Ectodermal cell (in vitro differentiated cells): ENCODE data around the gene DSG3.
"Not testable (repeated sequence)": the region's sequence is repeated elsewhere in the genome, so short reads cannot be mapped to it uniquely, and the experiment has no call there.

Experiments used
- H3K27ac ChIP-seq: 2 replicates; pipeline ENCODE4 v1.7.0; 2013; ENCODE audit warnings: mild to moderate bottlenecking, low read depth, low read length; ENCODE audit not compliant: insufficient read depth, poor library complexity, severe bottlenecking
- H3K27me3 ChIP-seq: 2 replicates; pipeline ENCODE4 v1.7.0; 2013; ENCODE audit warnings: mild to moderate bottlenecking, low read length; ENCODE audit not compliant: insufficient read depth, control insufficient read depth, poor library complexity, severe bottlenecking
- H3K36me3 ChIP-seq: one replicate; pipeline ENCODE4 v1.7.0; 2013; ENCODE audit warnings: low read length; ENCODE audit not compliant: control insufficient read depth, insufficient read depth
- H3K4me1 ChIP-seq: one replicate; pipeline ENCODE4 v1.7.0; 2013; ENCODE audit warnings: low read length; ENCODE audit not compliant: control insufficient read depth, insufficient read depth
- H3K4me3 ChIP-seq: 2 replicates; pipeline ENCODE4 v1.7.0; 2013; ENCODE audit warnings: low read depth, low read length, control low read depth; ENCODE audit not compliant: insufficient read depth
- H3K9me3 ChIP-seq: 2 replicates; pipeline ENCODE4 v1.7.0; 2013; ENCODE audit warnings: mild to moderate bottlenecking, low read length, moderate library complexity; ENCODE audit not compliant: control insufficient read depth
- WGBS, 2 experiments: methylation state at CpG; one replicate each; pipeline ENCODE4 v1.1.7; 2013; ENCODE audit warnings: missing lambda C conversion rate in 2 of 2; 5-methylcytosine and 5-hydroxymethylcytosine counted together

Gene DSG3

GRCh38 chr18:31497836-31498573, 50.5 kb downstream of the DSG3 start, which contains the start of gene DSG2:
TSS of gene DSG2 (plus strand) at chr18:31498177. CDS start at chr18:31498252, 75 bp downstream.
- 0% methylated on average over 79 of the region's 79 CpGs for WGBS, 2 experiments
- H3K27ac ChIP-seq, result peak within 1 kb of the TSS; percentile 50
- H3K9me3 ChIP-seq, result no peaks in the 10 kb centered on the region

GRCh38 chr18:31498574-31499524, 51.3 kb downstream of the DSG3 start:
- H3K4me1 ChIP-seq, result peaks cover 8% of the 10 kb centered on the region
- peak overlapping the region; percentile 95 for H3K4me3 ChIP-seq
- WGBS, 2 experiments, result 3 to 5% methylated on average over 21 of the region's 22 CpGs
- H3K36me3 ChIP-seq, result no peaks in the 10 kb centered on the region
- H3K9me3 ChIP-seq, result no peaks in the 10 kb centered on the region
- H3K27ac ChIP-seq, result no peak overlapping the region
- peaks cover 28% of the 10 kb centered on the region for H3K27me3 ChIP-seq

More at GRCh38 chr18:31497836-31498573, 50.5 kb downstream of the DSG3 start, which contains the start of gene DSG2:
- Histone ChIP-seq H3K27me3 (peaks cover 28% of the 10 kb centered on the region), H3K4me1 (peaks cover 8% of the 10 kb centered on the region), H3K36me3 (no peaks in the 10 kb centered on the region), H3K4me3 (peak within 1 kb of the TSS; percentile 95)

- Histone ChIP-seq H3K27me3 (peaks cover 28% of the 10 kb centered on the region), H3K9me3 (no peaks in the 10 kb centered on the region), H3K27ac (no peak overlapping the region), H3K4me3 (no peak overlapping the region), H3K36me3 (no peaks in the 10 kb centered on the region), H3K4me1 (peaks cover 8% of the 10 kb centered on the region)
- 74 to 75% methylated on average over 6 of the region's 6 CpGs for WGBS, 2 experiments
These were observed 52.6 kb downstream of the DSG3 start for GRCh38 chr18:31500051-31500688.

- peaks cover 8% of the 10 kb centered on the region for H3K4me1 ChIP-seq
- peaks cover 7% of the 10 kb centered on the region for H3K27me3 ChIP-seq
- no peaks in the 10 kb centered on the region for H3K36me3 ChIP-seq
- H3K4me3 ChIP-seq, result no peak overlapping the region
- H3K27ac ChIP-seq, result no peak overlapping the region
- H3K9me3 ChIP-seq, result no peaks in the 10 kb centered on the region
- WGBS, 2 experiments, result 96 to 97% methylated on average over 4 of the region's 4 CpGs
These were observed 55.5 kb downstream of the DSG3 start for GRCh38 chr18:31503011-31503410.

GRCh38 chr18:31504455-31505147, 57.1 kb downstream of the DSG3 start:
- no peaks in the 10 kb centered on the region for H3K27me3 ChIP-seq
- WGBS, 2 experiments, result 93% methylated on average over 10 of the region's 10 CpGs
- peaks cover 8% of the 10 kb centered on the region for H3K4me1 ChIP-seq
- H3K36me3 ChIP-seq, result no peaks in the 10 kb centered on the region
- H3K4me3 ChIP-seq, result no peak overlapping the region
- H3K9me3 ChIP-seq, result no peaks in the 10 kb centered on the region
- no peak overlapping the region for H3K27ac ChIP-seq

GRCh38 chr18:31505156-31505555, 57.6 kb downstream of the DSG3 start:
- 92 to 95% methylated on average over 6 of the region's 6 CpGs for whole genome bisulfite sequencing, 2 experiments
- Histone ChIP-seq H3K27ac (no peak overlapping the region), H3K4me3 (no peak overlapping the region), H3K27me3 (no peaks in the 10 kb centered on the region), H3K4me1 (peaks cover 4% of the 10 kb centered on the region), H3K9me3 (no peaks in the 10 kb centered on the region), H3K36me3 (no peaks in the 10 kb centered on the region)

GRCh38 chr18:31506024-31506742, 58.6 kb downstream of the DSG3 start:
- no peaks in the 10 kb centered on the region for H3K9me3 ChIP-seq
- H3K36me3 ChIP-seq, result no peaks in the 10 kb centered on the region
- WGBS, 2 experiments, result 90% methylated on average over 5 of the region's 5 CpGs
- no peaks in the 10 kb centered on the region for H3K27me3 ChIP-seq
- no peak overlapping the region for H3K27ac ChIP-seq
- H3K4me1 ChIP-seq, result no peaks in the 10 kb centered on the region
- no peak overlapping the region for H3K4me3 ChIP-seq

- not testable (repeated sequence) for H3K4me3 ChIP-seq, H3K4me1 ChIP-seq, H3K9me3 ChIP-seq, H3K27ac ChIP-seq, H3K27me3 ChIP-seq, H3K36me3 ChIP-seq
- 92 to 100% methylated on average over 1 of the region's 2 CpGs for whole genome bisulfite sequencing, 2 experiments
These were observed 59.6 kb downstream of the DSG3 start for GRCh38 chr18:31507124-31507523.

- H3K4me1 ChIP-seq, result no peaks in the 10 kb centered on the region
- 100% methylated on average over 1 of the region's 1 CpG for WGBS, 2 experiments
- H3K9me3 ChIP-seq, result no peaks in the 10 kb centered on the region
- no peaks in the 10 kb centered on the region for H3K36me3 ChIP-seq
- H3K4me3 ChIP-seq, result no peak overlapping the region
- H3K27me3 ChIP-seq, result no peaks in the 10 kb centered on the region
- H3K27ac ChIP-seq, result no peak overlapping the region
These were observed 61.2 kb downstream of the DSG3 start for GRCh38 chr18:31508781-31509180.
